ENCODE data around the gene FAM163A. TPM values are rescaled to one million over a fixed set of nuclear protein-coding genes. Genes with fewer than 3 reads are reported as not detected.
A peak's percentile ranks its signal among the peaks of the same experiment; 100 is the strongest.

FAM163A gene
- total and polyA plus RNA-seq, 12 donors: 0.07 to 0.30 (median 0.15) TPM; not detected in 4

GRCh38 chr1:179794669-179795068 lies 51.6 kb downstream of the FAM163A start:
- WGBS, 2 donors: 24 to 26% methylated on average over 4 of the region's 4 CpGs
- intact Hi-C loops (cut with DNase I): loop anchor here in 1 of 10 donors (5.0 kb wide), 1 partner anchor 77 kb away; no protein-coding TSS in a partner anchor
- Histone ChIP-seq H3K36me3 (no peaks in the 10 kb centered on the region), H3K4me1 (peaks cover 0 to 15% (median 12%) of the 10 kb centered on the region in 9 donors), H3K27ac (no peak overlapping the region), H3K4me3 (no peak overlapping the region), H3K27me3 (no peaks in the 10 kb centered on the region), H3K9me3 (no peaks in the 10 kb centered on the region)
- DNase-seq (no peak), ATAC-seq (peak in 5 of 8 donors; percentile 19 to 82 (median 47))
- TF ChIP-seq CTCF (IDR thresholded peaks at IDR 0.05): no peak

GRCh38 chr1:179798213-179798863 lies 55.2 kb downstream of the FAM163A start:
- no peak for DNase-seq
- Histone ChIP-seq H3K36me3 (no peaks in the 10 kb centered on the region), H3K27me3 (no peaks in the 10 kb centered on the region), H3K4me1 (peaks cover 0 to 15% (median 12%) of the 10 kb centered on the region in 9 donors), H3K9me3 (no peaks in the 10 kb centered on the region), H3K4me3 (no peak overlapping the region), H3K27ac (peak overlapping the region in 3 of 10 donors; percentile 5 to 60 (median 37))
- ATAC-seq: peak in 5 of 8 donors; percentile 42 to 72 (median 56)
- WGBS, 2 donors: 85 to 86% methylated on average over 10 of the region's 10 CpGs
- intact Hi-C loops (cut with DNase I): no loop called here
- no peak for TF ChIP-seq CTCF (IDR thresholded peaks at IDR 0.05)

- ATAC-seq: peak in 3 of 8 donors; percentile 8 to 30 (median 17)
- peak overlapping the region in 2 of 10 donors; percentile 5 to 60 for H3K27ac ChIP-seq
- H3K9me3 ChIP-seq: no peaks in the 10 kb centered on the region
- 90 to 93% methylated on average over 6 of the region's 6 CpGs for WGBS, 2 donors
- no peak for DNase-seq
- no peak for TF ChIP-seq CTCF (IDR thresholded peaks at IDR 0.05)
- H3K4me3 ChIP-seq: no peak overlapping the region
- no peaks in the 10 kb centered on the region for H3K36me3 ChIP-seq
- H3K4me1 ChIP-seq: peaks cover 0 to 15% (median 10%) of the 10 kb centered on the region in 9 donors
- intact Hi-C loops (cut with DNase I): no loop called here
- no peaks in the 10 kb centered on the region for H3K27me3 ChIP-seq
These were observed 55.9 kb downstream of the FAM163A start for GRCh38 chr1:179798864-179799516.

GRCh38 chr1:179800481-179800880 lies 57.4 kb downstream of the FAM163A start:
- intact Hi-C loops (cut with DNase I): no loop called here
- TF ChIP-seq CTCF (IDR thresholded peaks at IDR 0.05): no peak
- no peaks in the 10 kb centered on the region for H3K9me3 ChIP-seq
- WGBS, 2 donors: 92 to 95% methylated on average over 4 of the region's 4 CpGs
- H3K27me3 ChIP-seq: no peaks in the 10 kb centered on the region
- DNase-seq (no peak), ATAC-seq (no peak)
- H3K4me1 ChIP-seq: peaks cover 0 to 7% (median 0%) of the 10 kb centered on the region in 9 donors
- no peak overlapping the region for H3K27ac ChIP-seq
- H3K4me3 ChIP-seq: no peak overlapping the region
- H3K36me3 ChIP-seq: no peaks in the 10 kb centered on the region

Data from heart right ventricle (tissue), 16 donors.